GM12874 (cell line): Measurements from ENCODE around the gene GPT2.

Experiments used
- TF ChIP-seq, protein P1 (sequence below): IDR thresholded peaks from 2 replicates; pipeline ENCODE4 v1.5.1; 2011; ENCODE audit warnings: low read depth, mild to moderate bottlenecking, control low read depth, low read length, moderate library complexity; ENCODE audit not compliant: insufficient read depth

Gene GPT2

DNA sequence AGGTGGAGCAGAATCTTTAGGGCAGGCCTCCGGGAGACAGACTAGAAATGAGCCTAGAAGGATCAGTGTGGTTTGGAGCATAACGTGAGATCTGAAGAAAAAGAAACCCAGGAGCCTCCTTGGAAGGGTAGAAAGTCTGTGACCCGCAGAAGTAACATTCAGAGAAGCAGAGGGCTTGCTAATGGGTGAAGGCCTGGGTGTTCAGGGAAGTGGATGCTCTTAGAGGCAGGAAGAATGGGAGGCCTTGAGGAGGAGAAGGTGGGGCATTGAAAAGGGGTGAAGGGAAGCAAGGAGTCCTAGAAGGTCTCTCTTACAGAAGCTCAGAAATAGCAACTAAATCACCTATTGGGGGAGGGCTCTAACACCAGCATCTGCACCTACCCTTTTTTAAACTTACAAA, 20.3 kb downstream of the GPT2 start:
- TF ChIP-seq, protein P1, sequence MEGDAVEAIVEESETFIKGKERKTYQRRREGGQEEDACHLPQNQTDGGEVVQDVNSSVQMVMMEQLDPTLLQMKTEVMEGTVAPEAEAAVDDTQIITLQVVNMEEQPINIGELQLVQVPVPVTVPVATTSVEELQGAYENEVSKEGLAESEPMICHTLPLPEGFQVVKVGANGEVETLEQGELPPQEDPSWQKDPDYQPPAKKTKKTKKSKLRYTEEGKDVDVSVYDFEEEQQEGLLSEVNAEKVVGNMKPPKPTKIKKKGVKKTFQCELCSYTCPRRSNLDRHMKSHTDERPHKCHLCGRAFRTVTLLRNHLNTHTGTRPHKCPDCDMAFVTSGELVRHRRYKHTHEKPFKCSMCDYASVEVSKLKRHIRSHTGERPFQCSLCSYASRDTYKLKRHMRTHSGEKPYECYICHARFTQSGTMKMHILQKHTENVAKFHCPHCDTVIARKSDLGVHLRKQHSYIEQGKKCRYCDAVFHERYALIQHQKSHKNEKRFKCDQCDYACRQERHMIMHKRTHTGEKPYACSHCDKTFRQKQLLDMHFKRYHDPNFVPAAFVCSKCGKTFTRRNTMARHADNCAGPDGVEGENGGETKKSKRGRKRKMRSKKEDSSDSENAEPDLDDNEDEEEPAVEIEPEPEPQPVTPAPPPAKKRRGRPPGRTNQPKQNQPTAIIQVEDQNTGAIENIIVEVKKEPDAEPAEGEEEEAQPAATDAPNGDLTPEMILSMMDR, result no peak

DNA sequence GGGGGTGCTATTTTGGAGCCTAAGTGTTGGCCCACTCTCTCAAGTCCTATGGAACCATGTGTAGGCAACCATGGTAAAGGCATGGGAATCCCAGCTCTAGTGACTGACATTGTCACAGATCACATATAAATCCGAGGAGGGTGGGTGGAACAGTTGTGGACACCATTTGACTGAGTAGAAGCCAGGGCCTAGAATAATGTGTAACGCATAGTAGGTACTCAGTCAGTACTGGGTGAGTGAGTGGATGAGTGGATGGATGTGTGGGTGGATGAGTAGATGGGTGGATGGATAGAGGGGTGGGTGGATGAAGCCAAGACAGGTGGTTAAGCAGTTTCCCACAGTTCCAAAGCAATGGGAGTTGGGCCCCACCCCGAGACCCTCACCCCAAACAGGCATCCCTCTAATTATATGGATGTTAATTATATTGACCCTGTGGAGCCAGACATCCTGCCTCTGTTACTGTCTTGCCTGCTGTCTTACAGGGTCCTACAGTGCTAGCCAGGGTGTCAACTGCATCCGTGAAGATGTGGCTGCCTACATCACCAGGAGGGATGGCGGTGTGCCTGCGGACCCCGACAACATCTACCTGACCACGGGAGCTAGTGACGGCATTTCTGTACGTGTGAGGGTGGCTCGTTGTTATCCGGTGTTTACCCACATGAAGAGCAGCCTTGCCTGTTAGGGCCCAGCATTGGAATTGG, 22.3 kb downstream of the GPT2 start:
- TF ChIP-seq, protein P1, result no peak

DNA sequence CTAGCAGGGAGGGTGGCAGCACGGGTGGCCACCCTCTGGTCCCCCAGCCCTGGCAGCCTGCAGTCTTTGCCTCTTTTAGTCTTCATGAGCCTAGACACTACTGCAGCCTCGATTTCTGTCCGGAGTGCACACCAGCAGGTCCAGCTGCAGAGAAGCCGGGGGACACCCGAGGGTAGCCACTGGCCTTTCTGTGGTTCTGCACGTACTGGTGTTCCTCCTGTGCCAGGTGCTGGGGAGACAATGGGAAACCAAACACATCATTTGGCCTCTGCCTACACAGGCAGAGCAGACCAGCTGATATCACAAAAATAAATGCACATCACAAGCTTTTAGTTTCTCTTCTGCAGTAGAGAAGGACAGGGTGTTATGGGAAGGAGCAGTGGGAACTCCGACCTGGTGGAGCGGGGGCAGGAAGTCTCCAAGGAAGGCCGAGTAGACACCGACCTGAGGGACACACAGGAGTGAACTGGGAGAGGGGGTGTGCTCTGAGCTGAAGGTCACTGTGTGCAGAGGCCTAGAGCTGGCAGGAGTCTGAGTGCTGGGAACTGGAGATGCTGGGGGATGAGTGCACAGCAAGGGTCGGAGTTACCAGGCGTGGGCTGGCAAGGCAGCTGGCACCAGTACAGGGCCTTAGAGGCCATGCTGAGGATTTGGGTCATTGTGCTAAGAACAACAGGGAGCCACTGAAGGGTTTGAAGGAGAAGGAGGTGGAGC, 23.1 kb downstream of the GPT2 start:
- TF ChIP-seq, protein P1, result no peak

DNA sequence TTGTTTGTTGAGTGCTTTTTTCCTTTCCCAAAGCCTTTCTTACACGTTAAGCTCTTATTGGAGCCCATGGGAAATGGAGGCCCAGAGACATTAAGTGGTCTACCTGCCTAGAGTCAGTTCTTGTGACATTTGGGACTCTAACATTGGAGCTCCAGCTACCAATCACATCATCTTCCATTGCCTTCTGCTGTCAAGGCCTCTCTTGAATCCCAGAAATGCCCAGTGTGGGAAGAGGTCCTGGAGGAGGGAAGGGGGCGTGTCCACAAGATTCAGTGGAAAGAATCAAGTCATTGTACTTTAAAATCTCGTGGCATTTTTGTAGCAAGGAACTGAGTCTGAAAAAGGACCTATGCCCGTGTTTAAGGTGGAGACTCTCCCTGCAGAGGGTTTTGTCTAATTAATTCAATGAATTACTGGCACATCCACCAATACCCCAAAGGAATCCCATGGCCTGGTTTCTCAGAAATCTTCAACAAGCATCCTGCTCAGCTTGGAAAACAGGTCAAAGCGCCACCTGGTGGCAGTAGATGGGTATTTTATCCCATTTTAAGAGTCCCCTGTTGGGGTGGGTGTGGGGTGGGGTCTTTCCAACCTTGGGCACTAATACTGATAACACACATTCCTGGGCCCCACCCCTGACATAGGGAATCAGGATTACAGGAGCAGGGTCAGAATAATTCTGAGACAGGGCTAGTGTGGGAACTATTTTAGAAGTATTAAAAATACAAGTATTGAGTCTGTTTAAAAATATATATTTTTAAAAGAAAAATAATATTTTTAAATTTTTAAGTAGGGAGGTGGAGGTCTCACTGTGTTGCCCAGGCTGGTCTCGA, 24.6 kb downstream of the GPT2 start:
- TF ChIP-seq, protein P1, result peak; percentile 58; the same call in 1 of the 2 replicates

DNA sequence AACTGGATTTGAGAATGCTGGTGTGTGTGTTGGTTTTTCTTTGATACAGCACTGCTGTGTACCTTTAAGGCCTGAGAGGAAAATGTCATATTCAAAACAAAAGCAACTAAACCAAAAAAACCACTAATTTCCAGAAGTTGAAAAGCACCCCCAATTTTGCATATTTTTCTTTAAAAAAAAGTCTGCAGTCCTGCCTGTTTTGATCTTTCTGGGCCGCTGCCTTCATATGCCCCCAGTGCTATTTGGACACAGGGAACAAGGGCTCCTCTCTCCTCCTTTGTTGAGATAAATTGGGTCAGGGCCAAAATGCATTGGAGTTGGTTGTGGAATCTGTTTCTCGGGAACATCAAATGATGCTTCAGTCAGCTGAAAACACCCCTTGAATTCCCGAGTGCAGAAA, 26.9 kb downstream of the GPT2 start:
- TF ChIP-seq, protein P1, result no peak

DNA sequence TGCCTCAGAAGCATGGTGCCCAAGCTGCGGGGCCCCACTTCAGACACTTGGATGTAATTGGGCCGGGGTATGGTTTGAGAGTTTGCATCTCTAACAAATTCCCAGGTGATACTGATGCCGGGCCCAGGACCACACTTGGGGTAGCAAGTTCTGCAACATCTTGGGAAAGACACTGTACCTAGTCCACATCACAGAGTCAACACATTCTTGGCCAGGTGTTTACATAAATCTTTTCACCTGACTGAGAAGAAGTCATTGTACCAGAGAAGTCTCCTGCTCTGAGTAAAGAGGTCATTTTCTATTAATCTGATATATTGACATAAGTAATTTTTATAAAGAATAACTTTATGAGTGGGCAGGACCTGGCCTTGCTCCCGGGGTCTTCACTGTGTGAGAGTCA, 27.5 kb downstream of the GPT2 start:
- TF ChIP-seq, protein P1, result no peak
